Transverse colon (tissue), 4 donors: Measurements from ENCODE around the gene SPEN. TPM values are rescaled to one million over a fixed set of nuclear protein-coding genes. Genes with fewer than 3 reads are reported as not detected.

Experiments
- DNase-seq: peaks from one replicate; pipeline ENCODE4 v3.0.0-alpha.2; 2019
- H3K27ac ChIP-seq, 4 donors: fragments of 200-600 bp; sonication (generic); 2 replicates each; pipeline ENCODE4 v1.5.1; 2016 to 2018; ENCODE audit warnings: inconsistent platforms in 4 of 4
- H3K27me3 ChIP-seq: fragments of 200-600 bp; sonication (generic); 2 replicates; pipeline ENCODE4 v1.5.1; 2017; ENCODE audit warnings: inconsistent platforms
- H3K36me3 ChIP-seq, 4 donors: fragments of 200-600 bp; sonication (generic); 2 replicates each; pipeline ENCODE4 v1.5.1; 2017 to 2019; ENCODE audit warnings: inconsistent platforms in 4 of 4
- H3K4me1 ChIP-seq, 4 donors: fragments of 200-600 bp; sonication (generic); 2 replicates each; pipeline ENCODE4 v1.5.1; 2017 to 2020; ENCODE audit warnings: inconsistent platforms in 4 of 4
- H3K4me3 ChIP-seq, 4 donors: fragments of 200-600 bp; sonication (generic); 1 replicate in 1 of 4; 2 replicates in 3 of 4; pipeline versions ENCODE4 v1.5.1 to v1.6.1; 2017 to 2019; ENCODE audit warnings: inconsistent platforms in 4 of 4
- H3K9me3 ChIP-seq, 2 donors: fragments of 200-600 bp; sonication (generic); 2 replicates each; pipeline ENCODE4 v1.5.1; 2017 to 2019; ENCODE audit warnings: inconsistent platforms in 2 of 2
- EP300 ChIP-seq: sonication (generic); formaldehyde crosslinking; IDR thresholded peaks from one replicate; pipeline ENCODE4 v1.6.1; 2017; ENCODE audit warnings: antibody characterized with exemption, low read depth
- POLR2A ChIP-seq: fragments of 450-650 bp; IDR thresholded peaks from one replicate; pipeline ENCODE4 v1.6.1; 2016; ENCODE audit warnings: antibody characterized with exemption, mild to moderate bottlenecking, moderate library complexity
- POLR2AphosphoS5 ChIP-seq, 3 donors: sonication (generic); formaldehyde crosslinking; IDR thresholded peaks; one replicate each; pipeline ENCODE4 v1.6.1; 2016; ENCODE audit warnings: antibody characterized with exemption in 3 of 3
- WGBS, 2 donors: methylation state at CpG; one replicate each; pipeline ENCODE4 v1.1.5; 2018; ENCODE audit warnings: low coverage in 1 of 2; 5-methylcytosine and 5-hydroxymethylcytosine counted together
- in situ Hi-C, 4 donors: fragments of 200-750 bp; cut with MboI; loops; one replicate each; pipeline versions ENCODE4 v1.15.0 to v1.15.1; 2017; ENCODE audit warnings: low sequenced_read_pairs in 3 of 4, low pct_ligation_motif_present in 1 of 4, low pct_unique_long_range_greater_than_20kb in 1 of 4
- intact Hi-C: fragments of 100-400 bp; cut with DNase I; formaldehyde crosslinking; loops from one replicate; pipeline ENCODE4 v1.15.1; 2023; ENCODE audit warnings: low total_unique reads
- total RNA-seq, 4 donors: library from RNA; depleted of rRNA; stranded (reverse); fragments of >200 nt; gene quantifications; one replicate each; pipeline ENCODE4 v1.1.0, GENCODE V29; 2016
- TF ChIP-seq, protein P1 (sequence below), 5 experiments: fragments of 200-600 bp in 3 of 5; fragments of 450-650 bp in 2 of 5; sonication (generic) in 3 of 5; IDR thresholded peaks; 1 replicate in 2 of 5; 2 replicates in 3 of 5; pipeline ENCODE4 v1.5.1; 2016 to 2017; ENCODE audit warnings: antibody characterized with exemption in 5 of 5, inconsistent platforms in 3 of 5, mild to moderate bottlenecking in 2 of 5, moderate library complexity in 1 of 5

SPEN gene
- total RNA-seq, 4 donors from 2014 or later = 28.4 to 81.9 (median 42.6) TPM

GRCh38 chr1:15952317-15953258, 105.1 kb downstream of the SPEN start:
- no peaks in the 10 kb centered on the region for H3K36me3 ChIP-seq
- in situ Hi-C loops = no loop called here

DNA sequence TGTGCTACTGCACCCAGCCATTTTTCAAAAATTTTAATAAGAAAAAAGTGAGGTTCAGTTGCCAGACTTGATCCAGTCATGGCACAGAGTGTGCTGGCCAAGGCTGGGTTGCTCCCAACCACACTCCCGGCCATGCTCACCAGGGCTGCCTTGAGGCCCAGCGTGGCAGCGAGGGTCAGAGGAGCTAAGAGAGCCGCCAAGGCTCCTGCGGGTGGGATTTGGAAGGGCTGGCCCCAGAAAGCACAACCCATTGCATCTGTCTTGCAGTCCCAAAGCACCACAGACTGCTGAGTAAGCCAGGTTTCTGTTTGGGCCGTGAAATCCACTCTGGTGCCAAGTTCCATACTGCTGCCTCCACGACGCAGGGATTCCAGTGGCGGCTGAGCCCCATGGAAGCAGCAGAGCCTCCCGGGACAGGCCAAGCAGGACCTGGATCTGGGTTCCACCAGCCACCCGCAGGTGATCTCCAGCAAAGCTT, 105.8 kb downstream of the SPEN start:
- peak overlapping the region in 1 of 4 donors; percentile 31 for H3K27ac ChIP-seq
- in situ Hi-C loops = no loop called here
- intact Hi-C loops = no loop called here
- peaks cover 25 to 60% (median 36%) of the 10 kb centered on the region in 4 donors for H3K4me1 ChIP-seq
- no peak for DNase-seq
- H3K36me3 ChIP-seq = no peaks in the 10 kb centered on the region
- no peaks in the 10 kb centered on the region for H3K27me3 ChIP-seq
- WGBS, 2 donors = 87% methylated on average over 11 of the region's 11 CpGs; no CpG with 5 or more reads in 1 of the 2 donors
- no peak overlapping the region for H3K4me3 ChIP-seq
- TF ChIP-seq POLR2AphosphoS5 (IDR thresholded peaks at IDR 0.05) = no peak
- no peak for TF ChIP-seq EP300
- TF ChIP-seq, protein P1, sequence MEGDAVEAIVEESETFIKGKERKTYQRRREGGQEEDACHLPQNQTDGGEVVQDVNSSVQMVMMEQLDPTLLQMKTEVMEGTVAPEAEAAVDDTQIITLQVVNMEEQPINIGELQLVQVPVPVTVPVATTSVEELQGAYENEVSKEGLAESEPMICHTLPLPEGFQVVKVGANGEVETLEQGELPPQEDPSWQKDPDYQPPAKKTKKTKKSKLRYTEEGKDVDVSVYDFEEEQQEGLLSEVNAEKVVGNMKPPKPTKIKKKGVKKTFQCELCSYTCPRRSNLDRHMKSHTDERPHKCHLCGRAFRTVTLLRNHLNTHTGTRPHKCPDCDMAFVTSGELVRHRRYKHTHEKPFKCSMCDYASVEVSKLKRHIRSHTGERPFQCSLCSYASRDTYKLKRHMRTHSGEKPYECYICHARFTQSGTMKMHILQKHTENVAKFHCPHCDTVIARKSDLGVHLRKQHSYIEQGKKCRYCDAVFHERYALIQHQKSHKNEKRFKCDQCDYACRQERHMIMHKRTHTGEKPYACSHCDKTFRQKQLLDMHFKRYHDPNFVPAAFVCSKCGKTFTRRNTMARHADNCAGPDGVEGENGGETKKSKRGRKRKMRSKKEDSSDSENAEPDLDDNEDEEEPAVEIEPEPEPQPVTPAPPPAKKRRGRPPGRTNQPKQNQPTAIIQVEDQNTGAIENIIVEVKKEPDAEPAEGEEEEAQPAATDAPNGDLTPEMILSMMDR (IDR thresholded peaks at IDR 0.05) = no peak
- no peak for TF ChIP-seq POLR2A
- H3K9me3 ChIP-seq = no peaks in the 10 kb centered on the region

More at GRCh38 chr1:15952317-15953258, 105.1 kb downstream of the SPEN start:
- DNase-seq = no peak
- Histone ChIP-seq H3K4me3 (no peak overlapping the region), H3K4me1 (peaks cover 25 to 60% (median 36%) of the 10 kb centered on the region in 4 donors), H3K27me3 (no peaks in the 10 kb centered on the region), H3K9me3 (no peaks in the 10 kb centered on the region), H3K27ac (peak overlapping the region in 1 of 4 donors; percentile 31)
- TF ChIP-seq EP300 (no peak), POLR2A (no peak), POLR2AphosphoS5 (IDR thresholded peaks at IDR 0.05) (no peak)
- TF ChIP-seq, protein P1 (IDR thresholded peaks at IDR 0.05) = no peak
- WGBS, 2 donors = 47 to 85% methylated on average over 3 to 27 of the region's 27 CpGs
- intact Hi-C loops = no loop called here

- Histone ChIP-seq H3K36me3 (no peaks in the 10 kb centered on the region), H3K4me3 (no peak overlapping the region), H3K27ac (no peak overlapping the region), H3K4me1 (peaks cover 28 to 55% (median 36%) of the 10 kb centered on the region in 4 donors), H3K9me3 (no peaks in the 10 kb centered on the region), H3K27me3 (no peaks in the 10 kb centered on the region)
- in situ Hi-C loops = no loop called here
- 33 to 77% methylated on average over 1 of the region's 1 CpG for WGBS, 2 donors
- TF ChIP-seq, protein P1 (IDR thresholded peaks at IDR 0.05) = no peak
- TF ChIP-seq POLR2A = no peak
- TF ChIP-seq EP300 = no peak
- TF ChIP-seq POLR2AphosphoS5 (IDR thresholded peaks at IDR 0.05) = no peak
- intact Hi-C loops = no loop called here
- no peak for DNase-seq
Measured at GRCh38 chr1:15953791-15954241, 106.3 kb downstream of the SPEN start.

GRCh38 chr1:15954316-15954715, 106.8 kb downstream of the SPEN start:
- no peak for TF ChIP-seq POLR2AphosphoS5 (IDR thresholded peaks at IDR 0.05)
- TF ChIP-seq, protein P1 (IDR thresholded peaks at IDR 0.05) = no peak
- no peak for TF ChIP-seq EP300
- TF ChIP-seq POLR2A = no peak
- in situ Hi-C loops = no loop called here
- Histone ChIP-seq H3K36me3 (no peaks in the 10 kb centered on the region), H3K27me3 (no peaks in the 10 kb centered on the region), H3K27ac (no peak overlapping the region), H3K4me3 (no peak overlapping the region), H3K9me3 (no peaks in the 10 kb centered on the region), H3K4me1 (peaks cover 23 to 53% (median 33%) of the 10 kb centered on the region in 4 donors)
- DNase-seq = no peak
- 81% methylated on average over 3 of the region's 3 CpGs; no CpG with 5 or more reads in 1 of the 2 donors for WGBS, 2 donors
- intact Hi-C loops = no loop called here
